Muscle of back (tissue), 13 donors: ENCODE data around the gene PITPNB. TPM values are rescaled to one million over a fixed set of nuclear protein-coding genes. Genes with fewer than 3 reads are reported as not detected.

Source experiments
- DNase-seq, 3 donors: peaks; one replicate each; pipeline versions ENCODE4 v3.0.0 to v3.0.0-alpha.2; 2013
- long read RNA-seq, 9 donors: transcript quantifications; one replicate each; lab custom pipeline, GENCODE V29; 2026
- polyA plus RNA-seq, 10 donors: library from polyadenylated mRNA; unstranded; fragments of 120-200 nt; gene quantifications; one replicate each; pipeline ENCODE4 v1.2.1, GENCODE V29; 2013; ENCODE audit not compliant: insufficient read length in 10 of 10

The PITPNB gene
- polyA plus RNA-seq, result 10 to 100 TPM; 36.6 to 53.6 (median 44.7) TPM
- long read RNA-seq, donor 1, partial matches to known transcripts, result 0 of 11 reads
- long read RNA-seq, donor 1, other reads (novel, unspliced or antisense), result 10 of 11 reads
- long read RNA-seq, donor 2, partial matches to known transcripts, result 0 of 8 reads
- long read RNA-seq, donor 2, other reads (novel, unspliced or antisense), result 7 of 8 reads
- long read RNA-seq, donor 3, result 0 reads
- long read RNA-seq, donor 4, partial matches to known transcripts, result 0 of 10 reads
- long read RNA-seq, donor 4, other reads (novel, unspliced or antisense), result 9 of 10 reads
- long read RNA-seq, donor 5, partial matches to known transcripts, result 0 of 10 reads
- long read RNA-seq, donor 5, other reads (novel, unspliced or antisense), result 8 of 10 reads
- long read RNA-seq, donor 6, partial matches to known transcripts, result 8 of 25 reads
- long read RNA-seq, donor 6, other reads (novel, unspliced or antisense), result 16 of 25 reads
- long read RNA-seq, donor 7, partial matches to known transcripts, result 8 of 19 reads
- long read RNA-seq, donor 7, other reads (novel, unspliced or antisense), result 10 of 19 reads
- long read RNA-seq, donor 8, partial matches to known transcripts, result 5 of 16 reads
- long read RNA-seq, donor 8, other reads (novel, unspliced or antisense), result 11 of 16 reads
- long read RNA-seq, donor 9, result 0 reads

DNA sequence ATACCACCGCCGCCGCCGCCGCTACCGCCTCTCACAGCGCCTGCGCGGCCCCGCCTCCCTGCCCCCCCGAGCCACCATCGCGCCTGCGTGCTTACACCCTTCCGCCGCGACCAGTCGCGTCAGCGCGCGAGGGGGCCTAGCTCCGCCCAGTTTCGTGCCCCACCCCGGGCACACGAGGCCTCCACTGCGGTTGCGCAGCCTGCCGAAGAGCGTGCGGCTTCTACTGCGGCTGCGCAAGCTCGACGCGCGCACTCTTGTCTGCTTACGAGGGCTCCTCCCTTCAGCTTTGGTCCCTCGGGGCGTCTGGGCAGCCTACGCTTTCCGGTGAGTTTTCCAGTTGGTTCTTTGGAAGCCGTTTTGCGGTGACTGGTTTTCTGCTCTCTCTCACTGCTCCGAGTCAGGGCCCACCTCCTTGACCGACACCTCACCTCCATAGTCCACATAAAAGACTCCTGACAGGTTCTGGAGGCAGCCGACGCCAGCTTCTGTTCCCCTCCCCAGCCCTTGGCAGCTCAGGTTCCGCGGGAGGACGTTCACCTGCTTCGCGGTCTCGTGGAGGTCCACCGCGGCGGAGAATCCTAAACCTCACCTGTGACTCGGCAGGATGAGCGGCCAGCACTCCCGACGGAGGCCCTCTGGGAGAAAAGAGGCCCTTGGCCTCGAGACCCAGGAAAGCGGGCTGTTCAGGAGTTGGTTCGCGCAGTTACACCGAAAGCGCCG is at the start of gene PITPNB:
PITPNB (minus strand) TSS at position 35 of the 720 bp plus-strand sequence. CDS start 65 bp downstream, outside the sequence.
- DNase-seq, result peak; percentile 98 to 99 (median 99)

GRCh38 chr22:27966168-27967064 is 47.4 kb upstream of the PITPNB start:
- DNase-seq, result no peak

DNA sequence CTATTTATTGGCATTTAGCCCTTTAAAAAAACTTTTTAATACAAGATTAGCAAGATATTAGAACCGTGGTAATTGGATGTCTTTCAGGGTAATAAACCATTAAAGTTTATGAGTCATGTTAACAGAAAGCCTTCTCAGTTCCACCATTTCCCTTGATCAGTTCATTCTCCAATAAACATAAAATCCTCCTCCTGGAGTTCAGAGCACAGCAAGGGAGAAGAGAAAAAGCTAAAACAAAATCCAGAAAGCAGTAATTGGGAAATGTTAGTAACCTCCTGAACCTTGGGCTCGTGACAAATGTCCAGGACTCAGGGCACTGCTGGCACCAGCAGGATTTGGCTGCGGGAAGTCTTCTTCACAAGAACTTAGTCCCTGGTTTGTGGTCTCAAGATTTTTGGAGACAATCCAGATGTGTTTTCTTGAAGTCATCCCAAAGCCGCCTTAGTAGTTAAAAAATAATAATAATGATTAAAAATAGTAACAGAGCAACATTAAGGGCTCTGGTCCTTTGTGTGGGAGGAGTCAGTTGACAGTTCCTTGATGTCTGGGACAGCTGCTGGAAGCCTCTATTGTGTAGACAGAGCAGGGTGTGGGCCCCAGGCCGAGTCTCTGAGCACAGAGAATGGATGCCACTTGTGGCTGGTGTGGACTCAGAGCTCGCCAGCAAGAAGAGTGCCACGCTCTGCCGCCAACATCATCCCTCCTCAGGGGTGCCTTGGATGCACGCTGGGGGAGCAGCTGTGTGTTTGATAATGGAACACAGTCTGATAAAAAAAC is 43.4 kb upstream of the PITPNB start:
- peak; percentile 27 to 50 (median 32) for DNase-seq

GRCh38 chr22:27961680-27962079 is 42.6 kb upstream of the PITPNB start:
- no peak for DNase-seq

- DNase-seq, result no peak
Observed at GRCh38 chr22:27961182-27961581, 42.1 kb upstream of the PITPNB start.

DNA sequence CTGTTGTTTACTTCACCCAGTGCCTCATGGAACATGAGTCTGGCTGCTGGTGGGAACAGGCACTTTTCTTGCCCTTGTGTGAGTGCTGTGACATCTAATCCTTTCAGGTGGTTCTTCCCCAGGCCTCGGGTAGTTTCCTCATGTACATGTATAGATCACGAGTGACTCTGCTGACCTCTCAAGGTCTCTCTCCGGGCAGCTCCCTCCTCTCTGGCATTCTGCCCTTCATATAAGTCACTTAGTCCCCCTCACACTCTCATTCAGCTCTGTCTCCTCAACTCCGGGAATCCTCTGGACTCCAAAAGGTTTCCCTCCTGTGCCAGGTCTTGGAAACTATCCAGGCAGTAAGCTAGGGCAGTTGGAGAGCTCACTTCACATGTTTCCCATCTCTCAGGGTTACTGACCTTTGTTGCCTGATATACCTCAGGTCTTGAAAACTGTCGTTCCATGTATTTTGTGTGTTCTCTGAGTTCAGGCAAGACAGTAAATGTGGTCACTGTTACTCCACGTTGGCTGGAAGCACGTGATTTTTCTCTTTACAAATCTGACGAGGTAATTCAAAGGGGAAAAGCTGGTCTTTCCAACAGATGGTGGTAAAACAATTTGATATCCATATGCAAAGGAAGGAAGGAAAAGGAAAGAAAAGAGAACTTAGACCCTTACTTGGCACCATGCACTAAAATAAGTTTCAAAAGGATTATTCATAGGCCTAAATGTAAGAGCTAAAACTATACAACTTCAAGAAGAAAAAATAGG is 40.5 kb upstream of the PITPNB start:
- DNase-seq, result peak in 1 of 3 donors; percentile 4

DNA sequence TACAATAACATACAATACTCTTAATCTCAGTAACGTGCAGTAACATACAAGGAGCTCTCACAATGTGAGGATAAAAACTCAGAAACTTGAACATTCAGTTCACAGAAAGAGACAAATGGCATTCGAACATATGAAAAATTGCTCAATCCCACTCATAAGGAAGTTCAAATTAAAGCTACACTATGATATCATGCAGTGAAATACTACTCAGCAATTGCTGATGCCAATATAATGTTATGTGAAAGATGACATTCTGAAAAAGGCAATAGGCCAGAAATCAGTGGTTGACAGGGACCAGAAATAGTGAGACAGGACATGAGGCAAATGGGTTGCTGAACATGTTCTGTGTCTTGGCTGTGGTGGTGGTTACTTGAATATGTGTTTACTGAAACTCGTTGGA is 33.7 kb upstream of the PITPNB start:
- DNase-seq, result no peak

GRCh38 chr22:27952091-27952490 is 33.0 kb upstream of the PITPNB start:
- peak in 2 of 3 donors; percentile 6 to 18 for DNase-seq

DNA sequence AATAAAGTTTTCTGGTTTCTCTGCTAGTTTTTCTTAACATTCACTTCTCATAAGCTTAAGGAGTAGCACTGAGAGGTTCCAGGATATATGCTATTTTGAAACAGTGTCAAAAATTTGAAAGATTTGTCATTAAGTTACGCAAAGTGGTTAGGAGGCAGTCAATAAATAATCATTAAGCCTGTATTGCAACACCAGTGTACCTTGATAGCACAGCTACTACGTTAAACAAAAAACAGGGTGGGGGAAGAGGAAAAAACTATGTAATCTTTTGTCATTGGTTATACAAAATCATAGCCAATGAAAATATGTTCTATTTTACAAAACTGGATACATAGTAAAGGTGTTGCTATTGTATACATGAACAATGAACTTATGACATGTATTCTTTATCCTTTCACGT is 30.4 kb upstream of the PITPNB start:
- no peak for DNase-seq

- no peak for DNase-seq
Observed at GRCh38 chr22:27948569-27948968, 29.5 kb upstream of the PITPNB start.

- no peak for DNase-seq
Observed at GRCh38 chr22:27947448-27947847, 28.4 kb upstream of the PITPNB start.

DNA sequence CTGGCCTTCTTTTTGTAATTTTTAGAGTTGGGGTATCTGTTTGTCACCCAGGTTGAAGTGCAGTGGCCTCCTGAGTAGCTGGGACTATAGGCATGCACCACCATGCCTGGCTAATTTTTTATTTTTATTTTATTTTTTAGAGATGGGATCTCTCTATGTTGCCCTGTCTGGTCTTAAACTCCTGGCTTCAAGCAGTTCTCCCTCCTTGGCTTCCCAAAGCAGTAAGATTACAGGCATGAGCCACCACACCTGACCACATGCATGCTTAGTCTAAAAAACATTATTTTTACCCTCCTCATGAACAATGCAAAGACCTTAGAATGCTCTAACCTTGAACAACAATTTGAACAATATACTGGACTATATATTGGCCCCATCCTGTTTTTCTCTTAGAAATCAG is 22.1 kb upstream of the PITPNB start:
- no peak for DNase-seq

DNA sequence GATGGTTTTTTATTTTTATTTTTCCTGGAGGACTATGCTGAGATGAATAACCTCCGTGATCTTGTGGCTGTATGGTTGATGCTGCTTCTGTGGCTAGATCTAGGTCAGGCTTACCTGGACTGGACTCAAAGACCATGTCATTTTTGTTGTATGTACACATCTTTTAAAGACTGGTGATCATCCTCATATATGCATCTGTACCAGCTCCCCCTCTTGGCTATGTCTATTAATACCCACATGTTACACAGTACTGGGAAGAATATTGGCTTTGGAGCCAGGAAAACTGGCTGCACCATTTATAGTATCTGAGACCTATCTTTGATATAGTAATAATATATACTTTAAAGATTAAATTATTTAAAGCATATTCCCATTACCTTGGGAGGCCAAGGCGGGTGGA is 18.4 kb upstream of the PITPNB start:
- DNase-seq, result no peak

- DNase-seq, result no peak
Observed at GRCh38 chr22:27935897-27936296, 16.8 kb upstream of the PITPNB start.

- no peak for DNase-seq
Observed at GRCh38 chr22:27934069-27934468, 15.0 kb upstream of the PITPNB start.

- no peak for DNase-seq
Observed at GRCh38 chr22:27933186-27933983, 14.3 kb upstream of the PITPNB start.

DNA sequence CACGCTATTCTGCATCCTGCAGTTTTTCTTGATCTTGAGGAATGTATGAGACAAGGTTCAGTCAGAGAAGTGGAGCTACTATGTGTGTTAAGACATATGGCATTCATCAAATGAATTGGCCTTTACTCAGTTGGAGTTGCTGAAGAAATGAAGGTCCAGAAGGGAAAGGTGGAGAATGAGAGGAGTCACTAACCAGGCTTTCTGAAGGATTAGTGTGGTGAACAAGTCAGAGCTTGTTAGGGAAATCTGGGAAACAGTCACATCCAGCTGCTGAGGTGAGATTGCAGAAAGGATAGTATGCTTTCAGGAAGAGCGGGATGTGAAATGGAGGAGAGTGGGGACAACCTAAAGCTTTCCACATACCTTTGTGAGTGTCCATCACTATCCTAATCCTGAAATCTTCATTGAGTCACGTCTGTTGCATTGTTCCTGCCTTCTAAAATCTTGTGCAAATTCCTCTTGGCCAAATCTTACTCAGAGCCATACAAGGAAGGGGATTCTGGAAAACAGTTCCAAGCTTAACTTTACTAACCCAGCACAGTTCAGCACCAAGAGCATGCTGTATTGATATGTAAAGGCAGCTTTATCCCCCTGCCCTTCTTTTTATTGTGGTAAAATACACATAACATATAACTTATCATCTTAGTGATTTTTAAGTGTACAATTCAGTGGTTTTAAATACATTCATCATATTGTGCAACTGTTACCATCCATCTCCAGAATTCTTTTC is 11.4 kb upstream of the PITPNB start:
- no peak for DNase-seq

DNA sequence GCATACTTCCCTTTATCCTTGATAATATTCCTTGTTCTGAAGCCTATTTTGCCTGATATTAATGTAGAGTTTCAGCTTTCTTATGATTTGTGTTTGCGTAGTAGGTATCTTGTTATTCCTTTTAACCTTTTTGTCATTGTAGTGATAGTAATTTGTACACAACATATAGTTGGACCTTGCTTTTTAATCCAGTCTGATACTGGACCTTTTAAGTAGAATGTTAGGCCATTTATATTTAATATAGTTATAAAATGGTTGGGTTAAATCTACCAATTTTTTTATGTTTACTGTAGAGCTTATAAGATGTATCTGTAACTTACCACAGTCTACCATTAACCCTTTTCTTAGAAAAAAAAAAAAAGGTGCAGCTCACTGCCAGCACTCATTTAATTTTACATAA is 8.6 kb upstream of the PITPNB start:
- DNase-seq, result no peak
